GM18868 (cell line): ENCODE data around the gene MYL12A.
A peak's percentile ranks its signal among the peaks of the same experiment; 100 is the strongest.
"Not testable (repeated sequence)": the region's sequence is repeated elsewhere in the genome, so short reads cannot be mapped to it uniquely, and the experiment has no call there.

Source experiments
- ATAC-seq: cut with Tn5 transposase; IDR thresholded peaks from one replicate; pipeline ENCODE4 v1.9.1; 2021; ENCODE audit warnings: mild to moderate bottlenecking, moderate library complexity; ENCODE audit not compliant: unreplicated experiment

MYL12A gene

DNA sequence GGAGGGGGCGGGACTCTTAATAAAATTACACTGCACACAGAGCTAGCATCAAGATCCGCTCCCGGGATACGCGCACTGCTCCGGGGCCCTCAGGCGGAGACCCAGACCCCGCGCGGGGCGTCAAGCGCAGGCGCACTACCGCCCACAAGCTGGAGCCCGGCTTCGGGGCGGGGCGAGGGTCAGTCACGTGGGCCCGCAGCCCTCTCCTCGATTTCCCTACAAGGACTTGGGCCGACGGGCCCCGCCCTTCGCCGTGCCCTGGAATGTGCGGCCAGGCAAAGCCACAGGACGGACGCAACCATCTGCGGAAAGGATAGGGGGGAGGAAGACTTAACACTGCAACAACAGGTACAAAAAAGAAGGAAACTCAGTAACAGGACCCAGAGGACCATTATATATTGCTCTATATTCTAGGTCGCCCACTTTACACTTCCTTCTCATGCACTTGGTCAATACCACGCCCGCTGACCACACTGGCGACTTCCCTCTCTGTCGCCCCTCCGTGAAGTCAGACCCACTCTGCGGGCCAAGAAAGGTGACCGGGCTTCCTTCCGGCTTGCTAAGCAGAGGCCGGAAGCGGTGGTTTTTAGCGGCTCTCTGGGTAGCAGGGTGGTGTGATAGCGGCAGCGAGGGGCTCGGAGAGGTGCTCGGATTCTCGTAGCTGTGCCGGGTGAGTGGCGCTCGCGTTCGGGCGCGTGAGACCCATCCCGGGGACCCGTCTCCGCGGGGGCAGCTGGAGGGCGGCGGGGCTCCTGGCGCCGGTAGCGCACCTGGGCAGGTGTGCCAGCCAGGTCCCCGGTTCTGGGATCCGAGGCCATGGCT, at the start of gene MYL12A:
Gene MYL12A, plus strand, starts transcription at position 562 of the 822 bp plus-strand sequence. CDS start 5,447 bp downstream, outside the sequence.
- peak; percentile 82 for ATAC-seq

DNA sequence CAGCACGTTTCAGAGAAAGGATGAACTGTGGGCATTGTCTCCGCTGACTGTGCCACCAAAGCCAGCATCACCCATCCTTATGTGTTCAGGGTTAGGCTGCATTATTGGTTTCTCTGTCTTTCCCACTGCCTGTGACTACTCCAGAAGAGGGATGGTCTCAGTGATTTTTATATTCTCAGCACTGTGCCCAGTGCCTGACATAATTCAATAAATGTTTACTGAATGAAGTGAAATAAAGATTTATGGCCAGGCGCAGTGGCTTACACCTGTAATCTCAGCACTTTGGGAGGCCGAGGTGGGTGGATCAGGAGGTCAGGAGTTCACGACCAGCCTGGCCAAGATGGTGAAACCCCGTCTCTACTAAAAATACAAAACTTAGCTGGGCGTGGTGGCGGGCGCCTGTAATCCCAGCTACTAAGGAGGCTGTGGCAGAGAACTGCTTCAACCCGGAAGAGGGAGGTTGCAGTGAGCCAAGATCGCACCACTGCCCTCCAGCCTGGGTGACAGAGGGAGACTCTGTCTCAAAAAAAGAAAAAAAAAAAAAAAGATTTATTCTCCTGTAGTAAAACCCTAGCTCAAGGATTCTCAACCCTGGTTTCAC, 49.2 kb upstream of the MYL12A start:
- ATAC-seq, result not testable (repeated sequence)

GRCh38 chr18:3199942-3200645, 47.5 kb upstream of the MYL12A start:
- ATAC-seq, result no peak

- no peak for ATAC-seq
Observed at GRCh38 chr18:3205239-3205638, 42.4 kb upstream of the MYL12A start.

GRCh38 chr18:3207565-3207964, 40.0 kb upstream of the MYL12A start:
- ATAC-seq, result no peak

GRCh38 chr18:3209859-3210569, 37.6 kb upstream of the MYL12A start:
- ATAC-seq, result peak; percentile 93

DNA sequence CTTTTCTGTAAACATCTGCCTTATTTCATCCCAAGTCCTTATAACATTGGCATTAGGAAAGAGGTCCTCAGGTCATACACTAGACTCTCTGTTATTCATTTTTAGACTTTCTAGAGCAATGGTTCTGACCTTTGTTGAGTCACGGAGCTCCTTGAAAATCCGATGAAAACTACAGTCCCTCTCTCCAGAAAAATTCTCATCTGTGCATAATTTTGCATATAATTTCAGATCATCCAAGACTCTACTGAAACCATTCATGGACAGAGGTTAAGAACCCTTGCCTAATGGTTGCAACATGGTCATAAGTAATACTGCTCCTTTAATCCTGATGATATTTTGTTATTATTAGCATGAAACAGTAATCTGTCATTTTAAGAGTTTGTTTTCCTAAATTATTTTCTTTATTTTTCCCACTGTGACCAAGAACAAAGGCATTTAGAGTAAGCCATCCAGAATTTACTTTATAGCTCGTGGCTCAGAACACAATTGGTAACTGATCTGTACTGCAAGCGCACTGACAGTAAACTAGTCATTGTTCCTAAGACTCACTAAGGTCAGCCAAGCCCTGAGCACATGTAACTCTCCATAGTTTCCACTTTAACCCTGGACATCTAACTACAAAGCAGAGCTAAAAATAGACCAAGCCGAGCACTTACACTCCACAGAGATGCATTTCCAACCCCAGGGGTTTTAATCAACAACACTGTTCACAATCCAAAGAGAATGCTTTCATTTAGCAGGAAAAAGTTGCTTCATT, 36.2 kb upstream of the MYL12A start:
- ATAC-seq, result no peak

GRCh38 chr18:3212657-3213056, 34.9 kb upstream of the MYL12A start:
- ATAC-seq, result no peak

DNA sequence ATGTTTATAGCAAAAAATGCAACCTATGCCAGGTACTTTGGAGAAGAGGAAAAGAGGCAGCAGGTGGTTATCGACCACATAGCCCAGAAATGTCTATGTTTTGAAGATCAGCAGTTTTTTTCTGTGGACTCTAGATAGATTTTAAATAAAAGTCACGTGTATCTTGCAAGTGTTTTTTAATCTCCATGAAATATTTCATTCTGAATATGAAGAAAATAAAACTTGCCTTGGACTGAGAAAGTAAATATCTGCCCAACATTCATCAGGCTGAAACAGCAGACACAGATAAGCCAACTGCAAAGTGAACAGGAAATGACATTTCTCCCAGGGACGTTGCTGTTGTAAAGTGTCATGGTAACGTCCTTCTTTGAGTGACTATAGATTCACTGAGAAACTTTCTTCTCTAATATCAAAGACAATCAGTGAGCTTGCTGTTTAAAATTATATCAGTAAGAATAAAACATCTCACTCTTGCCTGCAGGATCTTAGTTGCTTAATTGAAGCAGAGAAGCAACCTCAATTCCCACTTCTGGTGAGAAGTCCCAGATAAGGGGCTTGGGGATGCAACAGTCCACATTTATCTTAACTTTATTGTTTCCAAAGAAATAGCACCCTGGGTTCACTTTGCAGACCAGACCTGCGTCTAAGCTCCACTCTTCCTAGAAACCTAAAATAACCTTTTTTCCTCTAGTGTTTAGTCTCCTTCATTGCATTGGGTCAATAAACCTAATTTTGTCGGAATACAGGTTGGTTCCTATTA, 34.1 kb upstream of the MYL12A start:
- peak; percentile 38 for ATAC-seq

GRCh38 chr18:3214855-3215637, 32.6 kb upstream of the MYL12A start:
- ATAC-seq, result no peak

GRCh38 chr18:3216987-3217386, 30.6 kb upstream of the MYL12A start:
- ATAC-seq, result no peak

DNA sequence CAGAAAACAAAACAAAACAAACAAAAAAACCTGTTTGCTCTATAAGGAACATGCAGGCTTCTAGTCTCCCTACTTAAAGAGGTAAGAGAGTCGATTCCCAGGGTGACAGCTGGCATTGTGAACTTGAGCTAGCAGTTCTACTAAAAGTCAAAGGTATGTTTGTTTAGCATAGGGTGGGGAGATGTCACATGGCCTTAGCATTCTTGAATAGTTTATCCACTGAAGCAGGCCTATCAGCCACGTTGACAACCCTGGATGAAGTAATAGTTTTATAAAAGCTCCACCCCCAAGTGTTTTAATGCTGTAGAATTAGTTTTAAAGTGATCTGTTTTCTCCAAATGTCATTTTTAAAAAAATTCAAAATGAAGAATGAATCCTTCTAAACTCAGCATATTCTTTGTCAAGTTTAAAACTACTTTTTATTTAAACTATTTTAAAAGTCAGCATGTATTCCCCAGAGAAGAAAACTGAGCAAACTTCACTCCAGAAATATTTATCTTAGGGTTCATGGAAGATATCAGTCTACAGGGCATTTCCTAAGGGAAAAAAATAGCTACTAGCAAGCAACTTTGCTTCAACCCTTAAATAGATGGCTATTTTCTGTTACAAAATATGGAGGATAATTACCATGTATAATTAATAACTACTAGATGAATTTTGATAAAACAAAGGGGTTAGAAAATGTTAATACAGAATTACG, 29.5 kb upstream of the MYL12A start:
- no peak for ATAC-seq

DNA sequence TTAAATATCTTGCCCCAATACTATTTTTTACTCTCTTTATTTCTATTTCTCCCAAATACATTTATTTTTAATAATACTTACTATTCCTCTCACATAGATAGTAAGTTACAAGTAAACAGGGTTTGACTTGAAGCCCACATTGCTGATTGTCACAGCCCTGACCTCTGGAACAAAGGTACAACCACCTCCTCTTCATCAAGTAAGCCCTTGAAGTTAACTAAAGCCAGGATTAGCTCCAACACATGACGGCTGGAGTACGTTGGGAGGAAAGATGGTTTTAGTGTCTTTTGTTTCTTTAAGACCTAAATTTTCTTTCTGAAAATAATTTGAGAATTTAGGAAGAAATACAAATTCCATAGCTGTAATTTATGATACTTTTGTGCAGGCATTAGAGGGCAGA, 28.8 kb upstream of the MYL12A start:
- ATAC-seq, result no peak

GRCh38 chr18:3219241-3219630, 28.4 kb upstream of the MYL12A start:
- no peak for ATAC-seq

DNA sequence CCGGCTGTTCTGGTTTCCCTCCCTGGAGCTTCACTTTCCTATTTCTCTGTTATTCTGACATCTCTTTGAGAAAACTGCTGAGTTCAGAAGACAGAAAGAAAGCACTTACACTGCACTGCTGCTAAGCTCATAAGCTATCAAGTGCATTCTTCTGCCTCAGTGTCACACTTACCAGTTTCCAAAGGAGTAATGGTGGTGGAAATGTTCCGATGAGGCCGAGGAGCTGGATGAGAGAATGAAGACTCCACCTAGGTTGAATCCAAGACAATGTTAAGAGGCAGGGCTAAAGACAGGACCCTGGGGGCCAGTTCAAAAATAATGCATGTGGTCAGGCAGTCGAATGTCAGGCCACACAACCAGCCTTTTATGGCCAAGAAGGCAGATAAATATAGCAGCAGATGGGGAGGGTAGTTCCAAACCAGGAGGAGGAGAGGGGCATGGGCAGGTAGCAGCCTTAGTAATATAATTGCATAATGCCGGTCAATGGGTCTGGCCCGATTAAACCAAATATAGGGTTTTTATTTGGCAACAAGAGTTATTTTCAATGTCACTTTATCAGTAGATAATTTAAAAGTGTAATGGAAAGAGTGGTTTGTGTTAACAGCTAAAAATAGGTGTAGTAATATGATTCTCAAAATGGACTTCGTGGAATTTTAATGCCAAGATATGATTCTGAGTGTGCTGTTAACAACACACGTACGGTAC, 27.8 kb upstream of the MYL12A start, which contains the start of gene MYOM1:
Gene MYOM1, minus strand, starts transcription at position 338 of the 705 bp plus-strand sequence. CDS start 4,745 bp downstream, outside the sequence.
- ATAC-seq, result no peak

- ATAC-seq, result not testable (repeated sequence)
Observed at GRCh38 chr18:3220868-3221267, 26.7 kb upstream of the MYL12A start.

- no peak for ATAC-seq
Observed at GRCh38 chr18:3221496-3221895, 26.1 kb upstream of the MYL12A start.

- ATAC-seq, result peak; percentile 54
Observed at GRCh38 chr18:3223356-3223755, 24.2 kb upstream of the MYL12A start.
